Effector memory CD4-positive, alpha-beta T cell (primary cell): Measurements from ENCODE around the gene FOXF1.

Experiments
- DNase-seq, 3 donors: peaks; one replicate each; pipeline ENCODE4 v3.0.0-alpha.2; 2020
- H3K27ac ChIP-seq: 2 replicates; pipeline ENCODE4 v1.7.0; 2013; ENCODE audit warnings: mild to moderate bottlenecking, low read length, moderate library complexity; ENCODE audit not compliant: insufficient read depth, poor library complexity, severe bottlenecking
- H3K27me3 ChIP-seq: replicated peaks from 2 replicates; pipeline ENCODE4 v1.7.0; 2013; ENCODE audit warnings: mild to moderate bottlenecking, low read length; ENCODE audit not compliant: insufficient read depth, control insufficient read depth, poor library complexity, severe bottlenecking
- H3K36me3 ChIP-seq: 2 replicates; pipeline ENCODE4 v1.7.0; 2013; ENCODE audit warnings: mild to moderate bottlenecking, low read length, moderate library complexity; ENCODE audit not compliant: control insufficient read depth, insufficient read depth
- H3K4me1 ChIP-seq: 2 replicates; pipeline ENCODE4 v1.7.0; 2013; ENCODE audit warnings: low read length, mild to moderate bottlenecking; ENCODE audit not compliant: control insufficient read depth, insufficient read depth, poor library complexity, severe bottlenecking
- H3K4me3 ChIP-seq: 2 replicates; pipeline ENCODE4 v1.7.0; 2013; ENCODE audit warnings: low read length, low read depth, mild to moderate bottlenecking; ENCODE audit not compliant: insufficient read depth, poor library complexity, severe bottlenecking
- H3K9me3 ChIP-seq: 2 replicates; pipeline ENCODE4 v1.7.0; 2013; ENCODE audit warnings: mild to moderate bottlenecking, low read length, moderate library complexity; ENCODE audit not compliant: control insufficient read depth

The FOXF1 gene

GRCh38 chr16:86525696-86526095 lies 15.4 kb downstream of the FOXF1 start:
- Histone ChIP-seq H3K36me3 (no peaks in the 10 kb centered on the region), H3K27me3 (peaks cover 1% of the 10 kb centered on the region), H3K4me3 (no peak overlapping the region), H3K4me1 (no peaks in the 10 kb centered on the region), H3K9me3 (no peaks in the 10 kb centered on the region), H3K27ac (no peak overlapping the region)
- DNase-seq, result no peak

GRCh38 chr16:86527366-86527765 lies 17.0 kb downstream of the FOXF1 start:
- no peak overlapping the region for H3K27ac ChIP-seq
- H3K27me3 ChIP-seq, result no peaks in the 10 kb centered on the region
- no peaks in the 10 kb centered on the region for H3K9me3 ChIP-seq
- peaks cover 3% of the 10 kb centered on the region for H3K36me3 ChIP-seq
- H3K4me1 ChIP-seq, result no peaks in the 10 kb centered on the region
- DNase-seq, result no peak
- H3K4me3 ChIP-seq, result no peak overlapping the region

- Histone ChIP-seq H3K4me1 (no peaks in the 10 kb centered on the region), H3K36me3 (peaks cover 3% of the 10 kb centered on the region), H3K4me3 (no peak overlapping the region), H3K27me3 (no peaks in the 10 kb centered on the region), H3K9me3 (no peaks in the 10 kb centered on the region), H3K27ac (no peak overlapping the region)
- no peak for DNase-seq
Observed at GRCh38 chr16:86528061-86528929, 18.0 kb downstream of the FOXF1 start.

- H3K4me1 ChIP-seq, result no peaks in the 10 kb centered on the region
- DNase-seq, result no peak
- no peak overlapping the region for H3K27ac ChIP-seq
Observed at GRCh38 chr16:86529160-86529559, 18.8 kb downstream of the FOXF1 start.

GRCh38 chr16:86530251-86531190 lies 20.2 kb downstream of the FOXF1 start:
- H3K4me3 ChIP-seq, result no peak overlapping the region
- H3K27me3 ChIP-seq, result no peaks in the 10 kb centered on the region
- H3K27ac ChIP-seq, result no peak overlapping the region
- no peak for DNase-seq
- H3K4me1 ChIP-seq, result no peaks in the 10 kb centered on the region
- H3K9me3 ChIP-seq, result no peaks in the 10 kb centered on the region
- H3K36me3 ChIP-seq, result peaks cover 5% of the 10 kb centered on the region

More at GRCh38 chr16:86529160-86529559, 18.8 kb downstream of the FOXF1 start:
- Histone ChIP-seq H3K4me3 (no peak overlapping the region), H3K36me3 (peaks cover 3% of the 10 kb centered on the region), H3K9me3 (no peaks in the 10 kb centered on the region), H3K27me3 (no peaks in the 10 kb centered on the region)

GRCh38 chr16:86531191-86531545 lies 20.8 kb downstream of the FOXF1 start:
- H3K4me3 ChIP-seq, result no peak overlapping the region
- no peak for DNase-seq
- H3K36me3 ChIP-seq, result peaks cover 5% of the 10 kb centered on the region
- no peak overlapping the region for H3K27ac ChIP-seq
- no peaks in the 10 kb centered on the region for H3K27me3 ChIP-seq
- no peaks in the 10 kb centered on the region for H3K4me1 ChIP-seq
- no peaks in the 10 kb centered on the region for H3K9me3 ChIP-seq

- H3K36me3 ChIP-seq, result peaks cover 5% of the 10 kb centered on the region
- no peak overlapping the region for H3K4me3 ChIP-seq
- no peaks in the 10 kb centered on the region for H3K4me1 ChIP-seq
- no peaks in the 10 kb centered on the region for H3K9me3 ChIP-seq
- H3K27ac ChIP-seq, result no peak overlapping the region
- no peaks in the 10 kb centered on the region for H3K27me3 ChIP-seq
- DNase-seq, result no peak
Observed at GRCh38 chr16:86531641-86532525, 21.6 kb downstream of the FOXF1 start.

GRCh38 chr16:86532526-86532815 lies 22.1 kb downstream of the FOXF1 start:
- H3K9me3 ChIP-seq, result no peaks in the 10 kb centered on the region
- H3K4me3 ChIP-seq, result no peak overlapping the region
- H3K27ac ChIP-seq, result no peak overlapping the region
- H3K27me3 ChIP-seq, result no peaks in the 10 kb centered on the region
- H3K4me1 ChIP-seq, result no peaks in the 10 kb centered on the region
- H3K36me3 ChIP-seq, result peaks cover 8% of the 10 kb centered on the region
- DNase-seq, result no peak

- DNase-seq, result no peak
- Histone ChIP-seq H3K9me3 (no peaks in the 10 kb centered on the region), H3K36me3 (peaks cover 14% of the 10 kb centered on the region), H3K27ac (no peak overlapping the region), H3K4me3 (no peak overlapping the region), H3K4me1 (no peaks in the 10 kb centered on the region), H3K27me3 (no peaks in the 10 kb centered on the region)
Observed at GRCh38 chr16:86533076-86533475, 22.7 kb downstream of the FOXF1 start.
